Fibroblast of skin of right quadriceps (primary cell): ENCODE results near the gene VMP1.
"Not testable (repeated sequence)": the region's sequence is repeated elsewhere in the genome, so short reads cannot be mapped to it uniquely, and the experiment has no call there.

Source experiments
- DNase-seq: peaks from one replicate; pipeline ENCODE4 v3.0.0-alpha.2; 2013

The VMP1 gene

GRCh38 chr17:59814685-59815084 is 107.2 kb downstream of the VMP1 start:
- no peak for DNase-seq

- peak; percentile 33 for DNase-seq
These were observed 108.5 kb downstream of the VMP1 start for GRCh38 chr17:59815965-59816364.

- peak; percentile 89 for DNase-seq
These were observed 118.3 kb downstream of the VMP1 start for GRCh38 chr17:59825533-59826322.

- no peak for DNase-seq
These were observed 119.4 kb downstream of the VMP1 start for GRCh38 chr17:59826706-59827453.

- DNase-seq, result no peak
These were observed 120.4 kb downstream of the VMP1 start for GRCh38 chr17:59827721-59828477.

DNA sequence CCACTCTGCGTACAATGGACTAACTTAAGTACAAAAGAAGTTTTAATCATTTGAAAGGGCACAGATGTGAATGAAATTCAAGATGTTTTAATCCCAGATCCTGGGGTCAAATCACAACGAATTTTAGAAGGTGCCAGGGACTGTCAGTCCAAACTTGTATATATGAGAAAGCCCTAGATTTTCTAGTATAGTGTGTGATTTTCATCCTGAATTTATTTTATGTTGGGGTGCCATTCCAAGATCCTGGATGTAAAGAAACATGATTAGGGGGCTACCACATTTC is 121.0 kb downstream of the VMP1 start:
- DNase-seq, result no peak

DNA sequence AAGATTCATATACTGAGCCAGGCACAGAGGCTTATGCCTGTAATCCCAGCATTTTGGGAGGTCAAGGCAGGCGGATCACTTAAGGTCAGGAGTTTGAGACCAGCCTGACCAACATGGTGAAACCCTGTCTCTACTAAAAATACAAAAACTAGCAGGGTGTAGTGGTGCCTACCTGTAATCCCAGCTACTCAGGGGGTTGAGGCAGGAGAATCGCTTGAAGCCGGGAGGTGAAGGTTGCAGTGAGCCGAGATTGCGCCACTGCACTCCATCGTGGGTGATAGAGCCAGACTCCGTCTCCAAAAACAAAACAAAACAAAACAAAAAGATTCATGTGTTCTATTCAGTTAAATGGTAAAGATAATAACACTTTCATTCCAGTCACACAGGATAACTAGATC is 121.4 kb downstream of the VMP1 start:
- DNase-seq, result not testable (repeated sequence)

DNA sequence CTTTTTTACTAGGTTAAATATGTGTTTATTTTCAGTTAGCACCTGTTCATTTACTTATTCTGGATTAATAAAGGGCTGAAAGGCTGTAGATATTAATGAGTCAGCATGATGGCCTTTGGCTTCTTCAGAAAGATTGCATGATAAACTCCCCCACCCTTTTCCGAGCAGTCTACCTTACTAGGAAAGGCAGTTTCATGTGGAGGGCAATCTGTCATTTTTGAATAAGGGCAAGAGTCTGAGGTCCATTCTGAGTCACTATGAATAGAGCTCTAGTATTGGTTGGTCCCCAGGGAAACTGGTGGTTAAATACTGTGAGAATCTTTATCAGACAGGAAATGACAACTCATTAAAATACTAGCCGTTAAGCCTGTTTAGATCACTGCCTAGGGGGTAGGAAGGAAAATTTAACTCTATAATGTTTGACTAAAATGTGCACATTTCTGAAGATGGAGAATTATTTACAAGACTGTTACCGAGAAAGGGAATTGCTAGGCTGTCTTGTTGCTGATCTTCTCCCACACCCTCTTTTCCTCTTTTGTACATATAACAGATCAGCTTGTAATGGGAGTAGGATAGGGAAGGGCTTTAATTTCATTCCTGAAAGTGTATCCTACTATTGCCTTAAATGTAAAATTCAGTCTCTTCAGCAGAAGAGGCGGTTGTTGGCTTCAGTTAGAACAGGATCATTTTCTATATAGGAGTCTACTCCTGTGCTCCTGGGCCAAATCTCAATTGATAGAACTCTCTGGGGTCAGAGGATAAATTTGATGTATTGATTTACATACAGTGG is 122.0 kb downstream of the VMP1 start:
- DNase-seq, result peak; percentile 100

DNA sequence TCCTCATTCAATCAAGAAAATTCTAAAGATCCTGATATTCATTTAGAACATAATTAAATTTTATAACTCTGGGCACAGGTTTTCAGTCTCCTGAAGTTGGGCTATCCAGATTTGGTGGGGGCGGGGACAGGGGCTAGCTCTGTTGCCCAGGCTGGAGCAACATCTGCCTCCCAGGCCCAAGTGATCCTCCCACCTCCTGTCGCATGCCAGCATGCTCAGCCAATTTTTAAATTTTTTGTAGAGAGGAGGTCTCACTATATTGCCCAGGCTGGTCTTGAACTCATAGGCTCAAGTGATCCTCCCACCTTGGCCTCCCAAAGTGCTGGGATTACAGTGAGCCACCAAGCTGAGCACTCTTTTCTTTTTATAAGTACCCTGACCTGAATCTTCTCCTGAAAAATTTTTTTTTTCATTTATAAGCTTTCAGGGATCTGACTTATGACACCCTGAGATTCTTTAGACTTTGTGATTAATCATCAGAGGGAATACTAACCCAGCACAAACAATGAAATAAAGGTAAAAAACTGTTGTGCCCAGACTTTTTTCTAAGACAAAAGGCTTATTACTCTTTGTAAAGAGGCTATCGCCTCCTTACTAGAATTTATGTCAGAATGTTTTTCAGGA is 122.7 kb downstream of the VMP1 start:
- DNase-seq, result peak; percentile 70

DNA sequence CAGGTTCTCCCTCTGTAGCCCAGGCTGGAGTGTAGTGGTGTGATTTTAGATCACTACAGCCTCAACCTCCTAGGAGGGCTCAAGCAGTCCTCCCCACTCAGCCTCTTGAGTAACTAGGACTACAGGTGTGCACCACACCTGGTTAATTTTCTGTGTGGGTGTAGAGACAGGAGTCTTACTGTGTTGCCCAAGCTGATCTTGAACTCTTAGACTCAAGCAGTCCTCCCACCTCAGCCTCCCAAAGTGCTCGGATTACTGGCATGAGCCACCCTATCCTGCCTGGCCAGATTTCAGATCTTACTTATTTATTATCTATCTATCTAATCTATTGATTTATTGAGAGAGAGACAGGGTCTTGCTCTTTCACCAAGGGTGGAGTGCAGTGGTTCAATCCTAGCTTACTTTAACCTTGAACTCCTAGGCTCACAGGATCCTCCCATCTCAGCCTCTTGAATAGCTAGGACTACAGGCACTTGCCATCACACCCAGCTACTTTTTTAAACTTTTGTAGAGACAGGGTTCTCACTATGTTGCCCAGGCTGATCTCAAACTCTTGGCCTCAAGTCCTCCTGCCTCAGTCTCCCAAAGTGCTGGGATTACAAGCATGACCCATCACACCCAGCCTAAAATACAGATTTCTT is 123.5 kb downstream of the VMP1 start:
- DNase-seq, result no peak

DNA sequence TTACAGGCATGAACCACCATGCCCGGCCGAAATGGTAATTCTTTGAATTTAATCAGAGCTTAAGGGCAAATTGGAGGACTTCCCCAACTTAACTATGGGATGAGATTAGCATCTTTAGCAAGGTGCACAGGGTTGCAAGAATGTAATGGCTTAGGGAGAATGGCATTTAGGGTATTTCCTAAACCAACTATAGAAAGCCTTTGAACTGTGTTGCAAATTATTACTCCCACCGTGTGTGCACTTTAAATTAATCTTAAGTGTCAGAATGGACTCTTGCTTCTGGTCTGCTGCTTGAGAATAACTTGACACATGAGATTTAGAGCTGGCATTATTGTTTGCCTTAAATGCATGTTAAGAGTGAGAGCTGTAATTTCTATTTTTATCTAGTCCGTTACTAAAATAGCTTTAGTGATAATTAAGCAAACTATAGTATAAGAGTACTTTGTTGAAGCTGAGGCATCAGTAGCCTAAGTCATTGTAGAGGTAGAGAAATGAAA is 125.5 kb downstream of the VMP1 start:
- peak; percentile 60 for DNase-seq

DNA sequence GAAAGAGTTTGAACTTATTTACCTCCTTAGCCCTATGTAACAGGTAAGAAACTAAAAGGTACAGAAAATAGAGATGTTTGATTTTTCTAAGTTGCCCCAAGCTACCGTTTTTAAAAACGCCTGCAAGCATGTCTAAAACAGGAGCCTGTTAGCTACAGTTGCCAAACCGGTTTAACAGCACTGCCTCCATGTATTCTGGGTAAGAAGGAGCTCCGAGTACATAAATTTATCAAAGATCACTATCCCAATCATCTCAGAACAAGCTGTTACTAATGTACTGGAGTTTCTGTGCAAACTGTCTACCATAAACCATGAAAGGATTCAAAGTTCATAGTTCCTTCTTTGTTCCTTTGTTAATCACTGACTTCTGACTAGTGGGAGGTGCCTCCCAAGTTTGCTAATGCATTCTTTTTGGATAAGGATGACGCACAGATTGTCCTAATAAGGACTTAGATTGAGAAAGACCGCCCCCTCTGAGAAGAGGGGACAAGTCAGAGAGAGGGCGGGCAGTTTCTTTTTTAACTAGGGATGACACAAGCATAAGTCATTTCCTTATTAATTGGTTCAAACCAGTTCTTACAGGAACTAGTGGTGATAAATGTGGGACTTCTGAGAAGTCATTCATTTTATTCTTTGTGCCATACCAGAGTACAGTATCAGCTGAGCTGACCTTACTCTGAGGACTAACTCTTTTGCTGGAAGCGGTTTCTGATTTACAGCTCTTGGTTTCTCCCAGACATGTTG is 130.0 kb downstream of the VMP1 start:
- peak; percentile 100 for DNase-seq

DNA sequence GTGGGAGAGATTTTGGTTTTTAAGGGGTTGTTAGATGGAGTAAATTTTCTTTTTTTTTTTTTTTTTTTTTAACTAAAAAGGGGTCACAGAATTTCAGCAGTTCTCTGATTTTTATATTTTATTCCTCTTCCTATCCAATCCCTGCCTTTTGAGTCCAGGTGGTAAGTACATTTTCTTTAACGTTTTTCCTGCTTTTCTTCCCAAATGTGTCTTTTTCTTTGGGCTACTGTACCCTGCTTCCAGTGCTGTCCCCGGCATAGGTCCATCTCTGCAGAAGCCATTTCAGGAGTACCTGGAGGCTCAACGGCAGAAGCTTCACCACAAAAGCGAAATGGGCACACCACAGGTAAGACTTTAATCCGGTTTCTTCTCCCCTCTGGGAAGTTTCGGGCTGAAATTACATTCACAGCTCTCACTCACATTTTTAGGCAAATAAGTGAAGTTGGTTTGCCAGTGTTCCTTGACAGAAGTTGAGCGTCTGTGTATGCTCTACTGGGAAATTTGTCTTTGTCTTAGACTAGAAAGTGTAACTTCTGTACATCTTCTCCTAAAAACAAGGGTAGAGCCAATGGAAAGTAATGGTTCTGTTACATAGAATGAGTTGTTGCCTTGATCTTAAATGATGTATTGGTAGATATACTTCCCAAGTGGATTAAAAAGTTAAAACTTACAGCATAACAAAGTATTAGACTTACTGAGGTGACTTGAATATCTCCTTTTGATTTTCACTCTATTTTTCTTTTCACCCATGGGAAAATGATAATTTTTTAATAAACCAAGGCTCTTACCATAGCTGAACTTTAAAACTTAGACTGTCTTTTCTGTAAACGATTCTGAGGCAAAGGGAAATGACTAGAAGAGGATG is 130.8 kb downstream of the VMP1 start:
- DNase-seq, result peak; percentile 52

- DNase-seq, result peak; percentile 52
These were observed 132.3 kb downstream of the VMP1 start for GRCh38 chr17:59839651-59840328.

GRCh38 chr17:59840329-59841090 is 133.1 kb downstream of the VMP1 start:
- peak; percentile 41 for DNase-seq

GRCh38 chr17:59841091-59841881 is 133.8 kb downstream of the VMP1 start:
- peak; percentile 53 for DNase-seq

DNA sequence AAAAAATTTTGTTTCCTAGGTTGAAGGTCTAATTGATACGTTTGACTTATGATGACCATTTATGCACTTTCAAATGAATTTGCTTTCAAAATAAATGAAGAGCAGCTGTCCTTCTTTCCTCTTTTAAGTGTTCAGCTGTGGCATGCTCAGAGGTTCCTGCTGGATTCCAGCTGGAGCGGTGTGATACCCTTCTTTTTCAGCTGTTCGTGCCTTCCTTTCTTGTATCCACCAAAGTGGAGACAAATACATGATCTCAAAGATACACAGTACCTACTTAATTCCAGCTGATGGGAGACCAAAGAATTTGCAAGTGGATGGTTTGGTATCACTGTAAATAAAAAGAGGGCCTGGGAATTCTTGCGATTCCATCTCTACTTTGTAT is 134.4 kb downstream of the VMP1 start:
- not testable (repeated sequence) for DNase-seq
